ENCODE data around the gene VAMP1. TPM values are rescaled to one million over a fixed set of nuclear protein-coding genes. Genes with fewer than 3 reads are reported as not detected.

VAMP1 gene
- total RNA-seq, 1 experiment from 2014 or later: 10.3 TPM

DNA sequence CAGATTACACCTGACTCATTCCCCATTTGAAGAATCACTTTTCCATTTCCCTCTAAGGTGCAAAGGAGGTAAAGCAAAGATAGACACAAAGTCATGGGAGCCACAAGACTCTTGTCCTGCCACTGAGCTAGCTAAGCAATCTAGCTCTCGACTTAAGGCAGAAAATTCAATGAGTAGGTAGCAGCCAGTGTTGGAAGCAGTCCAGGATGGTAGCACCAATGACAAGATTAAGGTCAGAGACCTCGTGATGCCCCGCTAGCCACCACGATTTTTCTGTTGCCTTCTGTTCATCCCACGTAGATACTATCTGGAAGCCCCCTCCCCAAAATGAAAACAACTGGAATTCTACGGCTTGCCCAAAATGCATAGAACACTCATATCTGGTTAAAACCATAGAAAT, 1.4 kb downstream of the VAMP1 start:
- Histone ChIP-seq H2AFZ (ENCODE audit: low read length) (no peak overlapping the region), H3K79me1 (ENCODE audit: insufficient read depth, low read depth, low read length, poor library complexity, severe bottlenecking) (no peaks in the 10 kb centered on the region), H3K9ac (ENCODE audit: extremely low read depth, insufficient read length, low read length) (no peak overlapping the region), H2AK5ac (ENCODE audit: insufficient read length, low read length) (no peak overlapping the region), H3K27ac (ENCODE audit: insufficient read length, low read depth, low read length) (no peak overlapping the region), H2BK20ac (ENCODE audit: low read depth, low read length, poor library complexity, severe bottlenecking) (no peak overlapping the region), H3K27me3 (ENCODE audit: insufficient read depth, low read length) (no peaks in the 10 kb centered on the region), H3K9me3 (ENCODE audit: control insufficient read depth, low read depth, low read length) (no peaks in the 10 kb centered on the region), H3K56ac (ENCODE audit: insufficient read length, low read depth, low read length) (no peak overlapping the region), H3K4me2 (ENCODE audit: insufficient read depth, insufficient read length, low read length) (no peak overlapping the region), H2BK5ac (ENCODE audit: insufficient read length, low read length) (no peak overlapping the region), H3T11ph (ENCODE audit: low read length) (no peak overlapping the region), H3K4me1 (ENCODE audit: insufficient read depth, low read length) (no peaks in the 10 kb centered on the region), H2BK15ac (ENCODE audit: low read depth, low read length) (no peak overlapping the region), H3K18ac (ENCODE audit: insufficient read length, low read depth, low read length) (no peak overlapping the region), H3K14ac (ENCODE audit: insufficient read depth, low read length) (no peak overlapping the region), H2BK12ac (ENCODE audit: insufficient read length, low read depth, low read length) (no peak overlapping the region), H3K4ac (ENCODE audit: low read depth, low read length) (no peak overlapping the region), H3K23me2 (ENCODE audit: insufficient read length, low read depth, low read length, poor library complexity, severe bottlenecking) (peaks cover 6% of the 10 kb centered on the region), H4K91ac (ENCODE audit: insufficient read length, low read depth, low read length) (no peak overlapping the region), H4K20me1 (ENCODE audit: control insufficient read depth, insufficient read depth, insufficient read length) (no peaks in the 10 kb centered on the region), H4K8ac (replicated peaks; ENCODE audit: insufficient read length, low read depth, low read length) (no peak overlapping the region), H3K23ac (ENCODE audit: insufficient read length, low read depth, low read length) (no peak overlapping the region), H3K79me2 (ENCODE audit: insufficient read depth, low read length) (no peaks in the 10 kb centered on the region; the same call in 1 of the 2 replicates), H2BK120ac (ENCODE audit: low read depth, low read length, poor library complexity, severe bottlenecking) (no peak overlapping the region), H4K5ac (ENCODE audit: insufficient read length, low read depth, low read length) (no peak overlapping the region)
- H3K4me1 Mint-ChIP-seq: peaks cover 18 to 23% of the 10 kb centered on the region in 2 experiments
- H3K36me3 Mint-ChIP-seq (ENCODE audit: insufficient read depth in 1 of 3, low read depth in 3 of 3): peaks cover 20 to 35% (median 24%) of the 10 kb centered on the region in 3 experiments
- H3K27ac Mint-ChIP-seq: no peak overlapping the region
- no peak for TF ChIP-seq CTCF (conservative IDR thresholded peaks at IDR 0.05)
- no peak for DNase-seq
- WGBS (ENCODE audit: extremely low coverage, insufficient read length, low lambda C conversion rate): no CpG with 5 or more reads among the region's 6 CpGs
- H3K27me3 Mint-ChIP-seq (ENCODE audit: low read depth): peaks cover 18% of the 10 kb centered on the region
- H3K4me3 Mint-ChIP-seq: peak overlapping the region; percentile 83 to 89; a peak in 3 of 5 replicates
- H3K9me3 Mint-ChIP-seq: no peaks in the 10 kb centered on the region; a peak in 2 of 5 replicates

Measured in H9 (cell line).